HG03520 (cell line): Measurements from ENCODE around the gene APEX1.
"Not testable (repeated sequence)": the region's sequence is repeated elsewhere in the genome, so short reads cannot be mapped to it uniquely, and the experiment has no call there.

Experiments used
- ATAC-seq: cut with Tn5 transposase; IDR thresholded peaks from one replicate; pipeline ENCODE4 v1.9.1; 2021; ENCODE audit warnings: mild to moderate bottlenecking, moderate library complexity; ENCODE audit not compliant: unreplicated experiment

Gene APEX1

DNA sequence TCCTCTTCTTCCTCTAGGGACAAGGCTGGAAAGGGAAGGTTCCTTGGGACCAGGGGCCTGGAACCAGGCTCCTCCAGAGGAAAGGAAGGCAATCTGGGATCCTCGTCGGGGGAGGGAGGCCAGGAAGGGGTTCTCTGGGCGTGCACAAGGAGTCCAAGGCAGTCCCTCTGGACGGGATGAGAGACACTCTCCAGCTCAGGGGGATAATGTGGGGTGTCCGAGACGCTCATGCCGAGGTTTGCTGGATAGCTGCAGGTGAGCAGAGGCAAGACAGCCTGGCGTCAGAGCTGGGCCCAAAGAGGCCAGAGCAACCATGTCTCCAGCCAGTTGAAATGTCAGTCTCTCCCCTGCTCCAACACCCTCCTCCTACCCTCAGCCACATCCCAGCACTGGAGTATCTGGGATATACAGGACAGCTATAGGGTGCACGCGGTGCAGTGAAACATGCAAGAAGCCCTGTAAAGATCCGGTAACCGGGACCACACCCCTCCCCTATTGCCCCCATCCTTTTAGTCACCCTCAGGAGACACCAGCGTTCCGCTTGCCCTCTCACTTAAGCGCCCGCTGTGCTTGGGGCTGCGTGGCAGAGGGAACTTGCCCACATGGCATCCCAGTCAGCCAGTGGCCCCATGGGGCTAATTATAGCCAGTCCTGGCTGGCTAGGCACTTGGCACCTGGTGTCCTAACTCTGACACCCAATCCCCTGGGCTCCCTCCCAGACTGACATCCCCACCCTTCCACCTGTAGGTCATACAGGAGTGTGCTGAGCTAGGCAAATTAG lies 19.3 kb upstream of the APEX1 start, which contains the start of gene KLHL33:
Gene KLHL33 (minus strand): TSS at position 585 of the 781 bp plus-strand sequence. CDS start 355 bp downstream, at position 230.
- no peak for ATAC-seq

DNA sequence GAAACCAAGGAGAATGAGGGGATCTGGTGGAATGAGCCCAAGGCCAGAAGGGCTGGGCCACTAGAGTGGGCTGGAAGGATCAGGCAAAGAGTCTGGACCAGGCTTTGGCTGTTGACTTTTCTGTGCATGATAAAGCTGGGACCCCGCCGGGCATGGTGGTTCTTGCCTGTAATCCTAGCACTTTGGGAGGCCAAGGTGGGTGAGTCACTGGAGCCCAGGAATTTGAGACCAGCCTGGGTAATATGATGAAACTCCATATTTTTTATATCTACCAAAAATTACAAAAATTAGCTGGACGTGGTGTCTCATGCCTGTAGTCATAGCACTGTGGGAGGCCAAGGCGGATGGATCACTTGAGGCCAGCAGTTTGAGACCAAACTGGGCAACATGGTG lies 18.7 kb upstream of the APEX1 start:
- ATAC-seq, result no peak

DNA sequence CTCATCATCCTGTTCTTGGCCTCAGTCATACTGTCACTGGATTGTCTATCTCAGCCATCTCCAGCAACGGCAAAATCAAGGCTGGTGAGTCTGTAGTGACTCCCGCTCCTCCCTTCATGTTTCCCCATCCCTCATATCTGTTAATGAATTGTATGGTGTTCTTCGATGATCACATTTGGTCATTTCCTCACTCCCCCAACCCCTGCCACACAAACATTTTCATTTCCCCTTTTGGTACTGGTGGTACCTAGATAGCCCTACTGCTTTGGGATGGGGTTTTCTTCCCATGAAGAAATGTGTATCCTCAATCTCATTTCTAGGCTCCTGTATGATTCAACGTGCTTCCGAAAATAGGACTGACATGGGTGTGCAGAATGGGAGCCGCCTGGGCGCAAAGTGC lies 16.4 kb upstream of the APEX1 start:
- no peak for ATAC-seq

DNA sequence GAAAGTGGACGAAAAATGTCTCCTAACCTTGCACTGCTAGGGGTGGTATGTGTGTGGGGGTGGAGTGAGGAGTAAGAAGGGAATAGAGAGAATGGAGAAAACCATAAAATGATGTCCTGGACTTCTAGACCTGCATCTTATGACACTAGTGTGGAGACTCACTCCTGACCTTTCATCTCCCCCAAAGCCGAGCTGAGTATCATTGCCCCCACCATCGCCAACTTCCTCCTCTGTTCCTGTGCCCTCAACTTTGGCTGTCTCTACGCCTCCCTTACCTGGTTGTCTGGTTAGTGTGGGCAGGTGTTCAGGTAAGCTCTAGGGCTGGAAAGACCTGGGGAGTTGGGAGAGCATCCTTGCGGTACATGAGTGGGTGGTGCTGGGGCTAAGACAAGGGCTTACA lies 14.6 kb upstream of the APEX1 start:
- no peak for ATAC-seq

DNA sequence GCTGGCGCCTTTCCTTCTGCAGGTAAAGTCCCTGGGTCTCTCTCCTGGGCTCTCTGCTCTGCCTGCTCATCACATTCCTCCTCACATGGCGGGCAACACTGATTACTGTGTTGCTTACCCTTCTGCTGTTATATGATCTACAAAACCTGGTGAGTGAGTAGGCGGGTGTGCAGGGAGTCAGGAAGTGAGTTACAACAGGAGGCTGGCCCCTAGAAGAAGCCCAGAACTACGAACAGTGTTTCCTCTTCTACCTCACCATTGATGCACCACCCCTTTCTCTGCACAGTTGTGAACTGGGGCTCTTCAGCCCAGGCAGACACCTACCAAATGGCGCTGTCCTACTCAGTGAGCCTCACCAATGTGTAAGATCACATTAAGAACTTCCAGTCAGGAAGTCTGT lies 14.1 kb upstream of the APEX1 start:
- ATAC-seq, result no peak

DNA sequence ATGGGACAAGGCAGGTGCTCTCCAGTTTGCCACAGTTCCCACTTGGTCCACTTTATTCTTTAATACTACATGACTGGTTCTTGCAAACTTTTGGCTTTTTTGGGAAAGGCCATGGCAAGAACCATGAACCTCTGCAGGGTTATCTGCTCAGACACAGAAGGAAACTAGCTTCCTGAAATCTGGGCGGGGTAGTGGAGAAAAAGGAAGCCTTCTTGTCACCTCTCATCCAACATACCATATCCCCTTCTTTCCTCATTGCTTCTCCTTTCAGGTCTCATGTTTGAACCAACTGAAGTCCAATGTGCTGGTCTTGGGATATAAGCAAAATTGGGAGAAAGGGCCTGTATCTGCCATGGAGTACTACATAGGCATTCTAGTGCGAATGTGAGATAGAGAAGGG lies 13.6 kb upstream of the APEX1 start:
- ATAC-seq, result no peak

- not testable (repeated sequence) for ATAC-seq
Observed at GRCh38 chr14:20443650-20444049, 11.4 kb upstream of the APEX1 start.

GRCh38 chr14:20446889-20447288 lies 8.1 kb upstream of the APEX1 start:
- ATAC-seq, result no peak

GRCh38 chr14:20452831-20453230 lies 2.2 kb upstream of the APEX1 start:
- ATAC-seq, result not testable (repeated sequence)

GRCh38 chr14:20455355-20456300 lies 602 bp downstream of the APEX1 start:
- ATAC-seq, result peak; percentile 40

- no peak for ATAC-seq
Observed at GRCh38 chr14:20456971-20457370, 1.9 kb downstream of the APEX1 start.

GRCh38 chr14:20458031-20458789 lies 3.2 kb downstream of the APEX1 start:
- no peak for ATAC-seq

DNA sequence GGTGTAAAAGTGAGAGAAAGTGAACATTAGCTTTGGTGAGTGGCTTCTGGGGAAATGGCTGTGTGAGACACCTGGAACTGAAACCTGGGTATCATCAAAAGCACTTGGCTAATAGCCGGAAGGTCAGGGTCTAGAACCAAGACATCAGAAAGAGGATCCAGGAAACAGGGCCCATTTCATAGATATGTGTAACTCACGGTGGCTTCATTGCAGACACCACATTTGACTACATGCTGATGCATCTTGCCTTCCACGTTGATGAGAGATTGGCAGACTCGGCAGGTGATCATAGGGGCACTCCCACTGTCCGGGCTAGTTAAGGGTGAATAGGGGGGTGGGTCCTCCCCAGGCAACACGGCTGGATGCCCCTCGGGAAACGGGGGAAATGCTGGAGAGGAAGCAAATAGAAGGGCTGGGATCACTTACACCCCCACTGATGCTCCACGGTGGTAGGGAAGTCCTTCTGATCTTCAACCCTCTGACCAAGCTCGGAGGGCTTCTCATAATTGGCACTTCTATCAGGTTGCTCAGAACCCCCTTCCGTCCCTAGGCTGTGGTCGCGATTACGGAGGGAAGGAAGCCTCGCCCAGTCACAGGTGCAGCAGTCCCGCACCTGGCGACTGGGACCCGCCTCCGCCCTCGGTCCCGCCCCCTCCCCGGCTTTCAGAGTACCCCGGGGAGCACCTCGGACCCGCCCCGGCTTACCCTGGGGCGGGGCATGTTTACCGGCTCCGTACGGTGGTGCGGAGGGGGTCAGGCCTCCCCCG lies 5.6 kb downstream of the APEX1 start:
- no peak for ATAC-seq

DNA sequence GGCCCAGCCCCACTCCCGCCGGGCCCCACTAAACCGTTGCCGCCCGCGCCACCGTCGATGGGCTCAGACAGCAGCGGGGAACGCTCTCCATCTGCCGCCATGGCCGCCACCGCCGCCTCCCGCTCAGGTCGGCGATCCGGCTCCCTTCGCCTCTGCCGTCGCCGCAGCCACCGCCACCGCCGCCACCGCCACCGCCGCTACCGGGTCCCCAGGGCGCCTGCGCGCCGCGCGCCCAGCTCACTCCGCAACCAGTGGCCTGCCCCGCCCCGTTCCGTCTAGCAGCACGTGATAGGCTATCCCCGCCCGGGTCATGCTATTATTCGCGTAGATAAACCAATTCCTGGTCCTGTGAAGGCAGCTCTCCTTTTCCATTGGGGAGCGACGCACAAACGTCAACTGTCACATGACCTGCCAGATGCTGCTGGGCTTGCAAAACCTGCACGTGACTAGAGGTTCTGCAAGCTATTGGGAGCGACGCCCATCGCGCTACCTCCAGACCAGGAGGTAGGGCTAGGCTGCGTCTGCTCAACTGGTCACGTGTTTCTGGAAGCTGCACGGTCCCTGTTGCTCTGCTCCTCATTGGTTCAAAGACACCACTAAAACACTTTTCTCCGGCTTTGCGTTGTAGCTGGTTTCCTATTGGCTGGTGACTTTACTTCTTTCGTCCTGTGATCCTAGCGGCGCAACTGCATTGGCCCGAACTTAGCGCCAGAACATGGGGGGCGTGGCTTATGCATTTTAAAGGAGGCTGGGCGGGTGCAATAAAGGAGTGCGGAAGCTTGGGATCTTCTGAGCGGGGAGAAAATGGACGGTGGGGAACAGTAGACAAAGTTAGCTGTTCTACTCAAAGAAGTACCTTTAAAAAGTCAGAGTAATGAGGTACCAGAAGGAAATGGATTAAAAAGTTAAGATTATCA lies 6.5 kb downstream of the APEX1 start, which contains the start of gene PIP4P1:
Gene PIP4P1 (minus strand): TSS at position 210 of the 917 bp plus-strand sequence. CDS start 109 bp downstream, at position 101.
- ATAC-seq, result peak; percentile 91

GRCh38 chr14:20468764-20469241 lies 13.8 kb downstream of the APEX1 start:
- ATAC-seq, result no peak

DNA sequence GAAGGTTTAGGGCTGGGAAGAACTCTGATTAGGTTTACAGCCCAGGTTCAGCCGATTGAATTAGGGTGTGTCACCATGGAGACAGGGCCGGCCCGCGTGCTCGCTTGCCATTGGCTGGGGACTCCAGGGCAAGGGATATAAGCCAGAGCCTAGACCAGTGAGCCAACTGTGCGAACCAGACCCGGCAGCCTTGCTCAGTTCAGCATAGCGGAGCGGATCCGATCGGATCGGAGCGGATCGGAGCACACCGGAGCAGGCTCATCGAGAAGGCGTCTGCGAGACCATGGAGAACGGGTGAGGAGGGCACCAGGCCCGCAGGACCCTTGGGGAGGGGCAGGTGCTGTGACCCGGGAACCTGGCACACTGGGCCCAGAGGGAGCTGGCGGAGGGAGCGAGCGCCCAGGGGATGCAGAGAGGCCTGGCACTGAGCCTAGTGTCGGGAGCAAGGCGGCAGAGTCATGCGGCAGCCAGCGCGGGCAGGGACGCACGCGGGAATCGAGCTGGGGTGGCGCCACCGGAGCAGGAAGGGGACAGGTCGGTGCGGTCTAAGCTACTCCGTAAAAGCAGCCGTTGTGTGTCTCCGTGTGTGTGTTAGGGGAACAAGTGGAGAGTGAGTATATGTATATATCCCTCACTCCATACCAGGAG lies 14.3 kb downstream of the APEX1 start, which contains the start of gene PNP:
Gene PNP (plus strand): TSS at position 165 of the 648 bp plus-strand sequence. CDS start 119 bp downstream, at position 284.
- ATAC-seq, result peak; percentile 89

GRCh38 chr14:20469890-20470602 lies 15.0 kb downstream of the APEX1 start:
- ATAC-seq, result peak; percentile 23

DNA sequence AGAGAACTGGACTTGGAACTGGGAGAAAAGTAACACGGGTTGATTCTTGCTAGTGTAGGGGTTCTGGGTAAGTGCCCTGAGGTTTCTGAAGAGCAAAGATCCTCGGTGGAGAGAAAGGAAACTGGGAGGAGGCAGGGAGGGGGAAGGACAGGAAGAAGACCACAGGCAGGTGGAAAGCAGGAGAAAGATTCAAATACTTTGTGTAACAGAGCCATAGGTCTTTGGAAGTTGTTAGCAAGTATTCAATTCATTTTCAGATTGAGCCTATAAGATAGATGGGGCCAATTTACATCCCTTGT lies 15.5 kb downstream of the APEX1 start:
- ATAC-seq, result no peak
